Trophoblast cell (in vitro differentiated cells and primary cell): ENCODE measurements around the gene SH3TC2.
"Not testable (repeated sequence)": the region's sequence is repeated elsewhere in the genome, so short reads cannot be mapped to it uniquely, and the experiment has no call there.

Source experiments
- DNase-seq, 2 donors: peaks; one replicate each; pipeline ENCODE4 v3.0.0-alpha.2; 2016
- H2AFZ ChIP-seq: 2 replicates; pipeline ENCODE4 v1.6.1; 2013; ENCODE audit warnings: low read length, moderate library complexity, mild to moderate bottlenecking; ENCODE audit not compliant: insufficient read depth, poor library complexity
- H2AK5ac ChIP-seq: 2 replicates; pipeline ENCODE4 v1.6.1; 2013; ENCODE audit warnings: mild to moderate bottlenecking, low read length
- H2BK120ac ChIP-seq: 2 replicates; pipeline ENCODE4 v1.6.1; 2013; ENCODE audit warnings: low read length, mild to moderate bottlenecking, moderate library complexity; ENCODE audit not compliant: insufficient read depth, poor library complexity
- H2BK12ac ChIP-seq: 2 replicates; pipeline ENCODE4 v1.6.1; 2013; ENCODE audit warnings: mild to moderate bottlenecking, low read length, moderate library complexity
- H2BK5ac ChIP-seq: 2 replicates; pipeline ENCODE4 v1.6.1; 2013; ENCODE audit warnings: low read length, low read depth, moderate library complexity, mild to moderate bottlenecking; ENCODE audit not compliant: poor library complexity
- H3K14ac ChIP-seq: 2 replicates; pipeline ENCODE4 v1.6.1; 2013; ENCODE audit warnings: mild to moderate bottlenecking, low read length
- H3K18ac ChIP-seq: 2 replicates; pipeline ENCODE4 v1.6.1; 2013; ENCODE audit warnings: mild to moderate bottlenecking, low read length
- H3K23ac ChIP-seq: 2 replicates; pipeline ENCODE4 v1.6.1; 2013; ENCODE audit warnings: low read length
- H3K27ac ChIP-seq: 2 replicates; pipeline ENCODE4 v1.5.1; 2013; ENCODE audit warnings: low read depth, mild to moderate bottlenecking, inconsistent platforms, low read length, moderate library complexity
- H3K27me3 ChIP-seq: 2 replicates; pipeline ENCODE4 v1.6.1; 2013; ENCODE audit warnings: inconsistent platforms, mild to moderate bottlenecking, low read length, moderate library complexity; ENCODE audit not compliant: insufficient read depth
- H3K36me3 ChIP-seq, 2 experiments: 1 replicate in 1 of 2; 2 replicates in 1 of 2; pipeline ENCODE4 v1.6.1; 2013; ENCODE audit warnings: low read length in 2 of 2, mild to moderate bottlenecking in 2 of 2, moderate library complexity in 1 of 2; ENCODE audit not compliant: insufficient read depth in 2 of 2, control insufficient read depth in 1 of 2
- H3K4ac ChIP-seq: 2 replicates; pipeline ENCODE4 v1.6.1; 2013; ENCODE audit warnings: low read depth, mild to moderate bottlenecking, low read length, moderate library complexity
- H3K4me1 ChIP-seq, 2 experiments: 1 replicate in 1 of 2; 2 replicates in 1 of 2; pipeline ENCODE4 v1.6.1; 2013; ENCODE audit warnings: low read length in 2 of 2, mild to moderate bottlenecking in 2 of 2, moderate library complexity in 1 of 2; ENCODE audit not compliant: insufficient read depth in 2 of 2, control insufficient read depth in 1 of 2
- H3K4me2 ChIP-seq: 2 replicates; pipeline ENCODE4 v1.6.1; 2013; ENCODE audit warnings: inconsistent platforms, mild to moderate bottlenecking, low read length, moderate library complexity
- H3K4me3 ChIP-seq: 2 replicates; pipeline ENCODE4 v1.5.1; 2013; ENCODE audit warnings: mild to moderate bottlenecking, low read depth, low read length, inconsistent platforms
- H3K79me1 ChIP-seq: one replicate; pipeline ENCODE4 v1.6.1; 2013; ENCODE audit warnings: low read length
- H3K79me2 ChIP-seq: 2 replicates; pipeline ENCODE4 v1.6.1; 2013; ENCODE audit warnings: low read length, mild to moderate bottlenecking; ENCODE audit not compliant: control insufficient read depth, insufficient read depth, poor library complexity
- H3K9ac ChIP-seq: 2 replicates; pipeline ENCODE4 v1.6.1; 2013; ENCODE audit warnings: mild to moderate bottlenecking, low read length
- H3K9me3 ChIP-seq: 2 replicates; pipeline ENCODE4 v1.6.1; 2013; ENCODE audit warnings: low read depth, mild to moderate bottlenecking, control low read depth, inconsistent platforms, low read length; ENCODE audit not compliant: insufficient read depth
- H4K12ac ChIP-seq: 2 replicates; pipeline ENCODE4 v1.6.1; 2013; ENCODE audit warnings: low read depth, mild to moderate bottlenecking, low read length, moderate library complexity
- H4K8ac ChIP-seq: 2 replicates; pipeline ENCODE4 v1.6.1; 2013; ENCODE audit warnings: low read depth, mild to moderate bottlenecking, low read length, moderate library complexity
- H4K91ac ChIP-seq: one replicate; pipeline ENCODE4 v1.6.1; 2013; ENCODE audit warnings: low read depth, mild to moderate bottlenecking, low read length, moderate library complexity
- WGBS: extraction: QIAGEN DNeasy Blood & Tissue Kit; methylation state at CpG from one replicate; pipeline ENCODE4 v1.1.7; 2013; ENCODE audit warnings: missing lambda C conversion rate; ENCODE audit not compliant: insufficient read length, insufficient coverage; ENCODE audit errors: extremely low coverage; 5-methylcytosine and 5-hydroxymethylcytosine counted together

Gene SH3TC2

GRCh38 chr5:149074071-149074470 lies 11.2 kb upstream of the SH3TC2 start:
- H3K4me3 ChIP-seq, H4K91ac ChIP-seq, H3K4me1 ChIP-seq, H4K8ac ChIP-seq, H3K79me1 ChIP-seq, H3K9me3 ChIP-seq, H3K27me3 ChIP-seq, H3K9ac ChIP-seq, H2AK5ac ChIP-seq, H2BK5ac ChIP-seq, H3K23ac ChIP-seq, H4K12ac ChIP-seq, H3K14ac ChIP-seq, H3K4me2 ChIP-seq, H2BK12ac ChIP-seq, H3K18ac ChIP-seq, H3K79me2 ChIP-seq, H2BK120ac ChIP-seq, H3K4ac ChIP-seq, H2AFZ ChIP-seq, H3K27ac ChIP-seq, H3K36me3 ChIP-seq: not testable (repeated sequence)
- DNase-seq: peak; percentile 79 to 92

GRCh38 chr5:149073213-149073612 lies 10.4 kb upstream of the SH3TC2 start:
- Histone ChIP-seq H3K14ac (no peak overlapping the region), H3K9ac (no peak overlapping the region), H3K4me2 (no peak overlapping the region), H3K79me1 (peaks cover 1% of the 10 kb centered on the region), H3K27me3 (no peaks in the 10 kb centered on the region), H3K4ac (no peak overlapping the region), H3K23ac (no peak overlapping the region), H3K9me3 (no peaks in the 10 kb centered on the region), H4K91ac (no peak overlapping the region), H3K36me3 (no peaks in the 10 kb centered on the region), H3K4me3 (no peak overlapping the region), H2AFZ (no peak overlapping the region), H3K27ac (no peak overlapping the region), H3K4me1 (peaks cover 4 to 6% of the 10 kb centered on the region in 2 experiments), H2BK12ac (no peak overlapping the region), H2BK120ac (no peak overlapping the region), H2AK5ac (no peak overlapping the region), H4K8ac (no peak overlapping the region), H3K79me2 (no peaks in the 10 kb centered on the region), H3K18ac (no peak overlapping the region), H2BK5ac (no peak overlapping the region), H4K12ac (no peak overlapping the region)
- no CpG with 5 or more reads among the region's 1 CpG for WGBS
- DNase-seq: peak; percentile 91 to 92

- H2BK5ac ChIP-seq: no peak overlapping the region
- no peak overlapping the region for H2BK12ac ChIP-seq
- no peak overlapping the region for H3K4me2 ChIP-seq
- no peak overlapping the region for H2AK5ac ChIP-seq
- no CpG with 5 or more reads among the region's 2 CpGs for WGBS
- no peak overlapping the region for H2BK120ac ChIP-seq
- H2AFZ ChIP-seq: no peak overlapping the region
- H3K36me3 ChIP-seq: no peaks in the 10 kb centered on the region
- H3K79me2 ChIP-seq: no peaks in the 10 kb centered on the region
- H3K4ac ChIP-seq: no peak overlapping the region
- H4K91ac ChIP-seq: no peak overlapping the region
- no peak overlapping the region for H3K27ac ChIP-seq
- no peak overlapping the region for H3K14ac ChIP-seq
- H4K12ac ChIP-seq: no peak overlapping the region
- H3K27me3 ChIP-seq: no peaks in the 10 kb centered on the region
- no peaks in the 10 kb centered on the region for H3K9me3 ChIP-seq
- peak; percentile 44 to 84 for DNase-seq
- peaks cover 4 to 6% of the 10 kb centered on the region in 2 experiments for H3K4me1 ChIP-seq
- H3K23ac ChIP-seq: no peak overlapping the region
- H3K4me3 ChIP-seq: no peak overlapping the region
- H3K9ac ChIP-seq: no peak overlapping the region
- no peak overlapping the region for H3K18ac ChIP-seq
- H3K79me1 ChIP-seq: peaks cover 1% of the 10 kb centered on the region
- H4K8ac ChIP-seq: no peak overlapping the region
Measured at GRCh38 chr5:149072791-149073190, 9.9 kb upstream of the SH3TC2 start.

- no peaks in the 10 kb centered on the region for H3K9me3 ChIP-seq
- peaks cover 4 to 6% of the 10 kb centered on the region in 2 experiments for H3K4me1 ChIP-seq
- no peak overlapping the region for H2BK12ac ChIP-seq
- H2BK120ac ChIP-seq: no peak overlapping the region
- H3K79me2 ChIP-seq: no peaks in the 10 kb centered on the region
- H3K14ac ChIP-seq: no peak overlapping the region
- DNase-seq: peak; percentile 31 to 69
- H3K4me3 ChIP-seq: no peak overlapping the region
- no peak overlapping the region for H4K91ac ChIP-seq
- no peak overlapping the region for H3K23ac ChIP-seq
- no peak overlapping the region for H4K8ac ChIP-seq
- no CpG with 5 or more reads among the region's 1 CpG for WGBS
- no peak overlapping the region for H3K4me2 ChIP-seq
- no peak overlapping the region for H3K18ac ChIP-seq
- H4K12ac ChIP-seq: no peak overlapping the region
- no peak overlapping the region for H3K27ac ChIP-seq
- peaks cover 1% of the 10 kb centered on the region for H3K79me1 ChIP-seq
- no peak overlapping the region for H3K9ac ChIP-seq
- no peak overlapping the region for H2AK5ac ChIP-seq
- no peak overlapping the region for H3K4ac ChIP-seq
- no peak overlapping the region for H2AFZ ChIP-seq
- H3K36me3 ChIP-seq: no peaks in the 10 kb centered on the region
- H2BK5ac ChIP-seq: no peak overlapping the region
- H3K27me3 ChIP-seq: no peaks in the 10 kb centered on the region
Measured at GRCh38 chr5:149072376-149072775, 9.5 kb upstream of the SH3TC2 start.
